NCI-H187 treated with DMSO at 0.1 percent for 48 hours (cell line): Measurements from ENCODE around the gene NHERF2.

Source experiments
- DNase-seq: peaks from one replicate; lab custom pipeline; 2025; lab: John Stamatoyannopoulos, UW

Gene NHERF2

GRCh38 chr16:2040787-2041522 lies 14.3 kb downstream of the NHERF2 start:
- DNase-seq, result no peak

GRCh38 chr16:2042171-2042985 lies 15.7 kb downstream of the NHERF2 start:
- DNase-seq, result peak; percentile 93

- DNase-seq, result peak; percentile 93
Measured at GRCh38 chr16:2042986-2043666, 16.4 kb downstream of the NHERF2 start.

GRCh38 chr16:2043667-2044451 lies 17.2 kb downstream of the NHERF2 start:
- no peak for DNase-seq

GRCh38 chr16:2044541-2044940 lies 17.8 kb downstream of the NHERF2 start:
- no peak for DNase-seq

GRCh38 chr16:2045965-2046892 lies 19.5 kb downstream of the NHERF2 start:
- no peak for DNase-seq

- no peak for DNase-seq
Measured at GRCh38 chr16:2046893-2047329, 20.2 kb downstream of the NHERF2 start.

GRCh38 chr16:2047330-2048115 lies 20.8 kb downstream of the NHERF2 start, which contains the start of the genes NTHL1 and TSC2:
NTHL1 (minus strand) TSS chr16:2047834; CDS start chr16:2047823, 11 bp downstream.
TSC2 (plus strand) TSS chr16:2047985; CDS start chr16:2048616, 631 bp downstream.
- DNase-seq, result peak; percentile 93

- DNase-seq, result no peak
Measured at GRCh38 chr16:2048116-2048543, 21.4 kb downstream of the NHERF2 start.

- no peak for DNase-seq
Measured at GRCh38 chr16:2053211-2053610, 26.5 kb downstream of the NHERF2 start.

- DNase-seq, result no peak
Measured at GRCh38 chr16:2053897-2054296, 27.2 kb downstream of the NHERF2 start.

GRCh38 chr16:2054543-2055245 lies 28.0 kb downstream of the NHERF2 start:
- peak; percentile 60 for DNase-seq

GRCh38 chr16:2056077-2056476 lies 29.4 kb downstream of the NHERF2 start:
- no peak for DNase-seq

- DNase-seq, result no peak
Measured at GRCh38 chr16:2056681-2057407, 30.1 kb downstream of the NHERF2 start.

- DNase-seq, result no peak
Measured at GRCh38 chr16:2057438-2057837, 30.7 kb downstream of the NHERF2 start.

GRCh38 chr16:2058420-2058819 lies 31.7 kb downstream of the NHERF2 start:
- no peak for DNase-seq

- DNase-seq, result peak; percentile 45
Measured at GRCh38 chr16:2058872-2059271, 32.2 kb downstream of the NHERF2 start.

GRCh38 chr16:2060346-2060745 lies 33.6 kb downstream of the NHERF2 start:
- no peak for DNase-seq
